ENCODE results near the gene ZNF608. TPM values are rescaled to one million over a fixed set of nuclear protein-coding genes. Genes with fewer than 3 reads are reported as not detected.

Gene ZNF608
- total and polyA plus RNA-seq, 2 experiments from 2014 or later: 20.5 to 42.4 TPM

- H3F3A ChIP-seq (replicated peaks; ENCODE audit: low read depth): no peaks in the 10 kb centered on the region
- H3K4me3 ChIP-seq: no peak overlapping the region
- Mint-ChIP-seq H3K4me1 (peaks cover 18% of the 10 kb centered on the region), H3K36me3 (ENCODE audit: low read depth) (no peaks in the 10 kb centered on the region), H3K4me3 (no peak overlapping the region), H3K27me3 (ENCODE audit: insufficient read depth, low read depth, poor library complexity) (peaks cover under 1% of the 10 kb centered on the region), H3K27ac (no peak overlapping the region), H3K9me3 (no peaks in the 10 kb centered on the region; the same call in 2 of the 3 replicates)
- no peak overlapping the region for H3K27ac ChIP-seq (ENCODE audit: low read depth)
- DNase-seq (ENCODE audit: low spot score): no peak
- H3K79me2 ChIP-seq (replicated peaks; ENCODE audit: insufficient read depth): no peaks in the 10 kb centered on the region
- no peaks in the 10 kb centered on the region for H4K20me1 ChIP-seq (replicated peaks; ENCODE audit: insufficient read depth)
- H3K36me3 ChIP-seq (ENCODE audit: insufficient read depth): no peaks in the 10 kb centered on the region
- no peak overlapping the region for H3K4me2 ChIP-seq
- no peak for ATAC-seq
- peaks cover 24% of the 10 kb centered on the region for H3K4me1 ChIP-seq (ENCODE audit: insufficient read depth)
- TF ChIP-seq JUNB (IDR thresholded peaks at IDR 0.05; ENCODE audit: unreplicated experiment) (no peak), ETS1 (IDR thresholded peaks at IDR 0.05) (no peak), NANOG (IDR thresholded peaks at IDR 0.05; ENCODE audit: borderline replicate concordance) (no peak), ZNF114 (CRISPR knock-in tag; IDR thresholded peaks at IDR 0.05) (no peak), STAT1 (IDR thresholded peaks at IDR 0.05; ENCODE audit: unreplicated experiment) (no peak), EZH2phosphoT487 (IDR thresholded peaks at IDR 0.05; ENCODE audit: unreplicated experiment) (no peak), ZNF462 (CRISPR knock-in tag; IDR thresholded peaks at IDR 0.05) (no peak), POLR2AphosphoS5 (IDR thresholded peaks at IDR 0.05; ENCODE audit: low read depth) (no peak), REST (IDR thresholded peaks at IDR 0.05; ENCODE audit: unreplicated experiment) (no peak), CTCF (conservative IDR thresholded peaks at IDR 0.05; ENCODE audit: low read depth in 2 of 2) (no peak), CREB1 (CRISPR knock-in tag; IDR thresholded peaks at IDR 0.05; ENCODE audit: low read depth) (no peak)
- H3K9me2 ChIP-seq (ENCODE audit: insufficient read depth): no peaks in the 10 kb centered on the region
- H3K27me3 ChIP-seq (ENCODE audit: insufficient read depth): no peaks in the 10 kb centered on the region
- no peak overlapping the region for H2AFZ ChIP-seq
These were observed 26.2 kb upstream of the ZNF608 start for GRCh38 chr5:124772457-124773200.

Measured in GM23338 (cell line).